CD14-positive monocyte (primary cell): ENCODE data around the gene RIMS1. TPM values are rescaled to one million over a fixed set of nuclear protein-coding genes. Genes with fewer than 3 reads are reported as not detected.

Source experiments
- DNase-seq, 3 donors: peaks; one replicate each; pipeline ENCODE4 v3.0.0-alpha.2; 2011 to 2022
- H2AFZ ChIP-seq: 2 replicates; pipeline ENCODE4 v1.6.0; 2012; ENCODE audit warnings: mild to moderate bottlenecking, low read depth, low read length, inconsistent platforms; ENCODE audit not compliant: insufficient read depth, poor library complexity, severe bottlenecking
- H3K27ac ChIP-seq, 2 donors: 1 replicate in 1 of 2; 2 replicates in 1 of 2; pipeline ENCODE4 v1.5.1; 2012 to 2013; ENCODE audit warnings: low read length in 2 of 2, control low read depth in 1 of 2, inconsistent platforms in 1 of 2, low read depth in 1 of 2, mild to moderate bottlenecking in 1 of 2
- H3K27me3 ChIP-seq, 2 donors: one replicate each; pipeline versions ENCODE4 v1.6.0 to v1.6.1; 2011 to 2013; ENCODE audit warnings: low read length in 2 of 2; ENCODE audit not compliant: control insufficient read depth in 2 of 2, insufficient read depth in 2 of 2
- H3K36me3 ChIP-seq, 2 donors: replicated peaks in 1 of 2; 1 replicate in 1 of 2; 2 replicates in 1 of 2; pipeline versions ENCODE4 v1.5.1 to v1.6.1; 2012 to 2013; ENCODE audit warnings: low read length in 2 of 2, control low read depth in 1 of 2, inconsistent platforms in 1 of 2, mild to moderate bottlenecking in 1 of 2; ENCODE audit not compliant: insufficient read depth in 2 of 2, control insufficient read depth in 1 of 2
- H3K4me1 ChIP-seq, 2 donors: 1 replicate in 1 of 2; 2 replicates in 1 of 2; pipeline versions ENCODE4 v1.5.1 to v1.6.1; 2012 to 2013; ENCODE audit warnings: low read length in 2 of 2, control low read depth in 1 of 2, inconsistent platforms in 1 of 2, mild to moderate bottlenecking in 1 of 2, moderate library complexity in 1 of 2; ENCODE audit not compliant: insufficient read depth in 2 of 2, control insufficient read depth in 1 of 2
- H3K4me2 ChIP-seq: replicated peaks from 2 replicates; pipeline ENCODE3; 2012; ENCODE audit warnings: low read length, moderate library complexity, mild to moderate bottlenecking; ENCODE audit not compliant: poor library complexity, severe bottlenecking; ENCODE audit errors: extremely low read depth
- H3K4me3 ChIP-seq, 3 experiments: fragments of 200-600 bp in 1 of 3; sonication (generic) in 1 of 3; replicated peaks in 1 of 3; 1 replicate in 2 of 3; 2 replicates in 1 of 3; pipeline ENCODE4 v1.5.1; 2011 to 2013; ENCODE audit warnings: low read length in 3 of 3, mild to moderate bottlenecking in 3 of 3, control low read depth in 2 of 3, low read depth in 2 of 3, inconsistent platforms in 1 of 3, moderate library complexity in 1 of 3
- H3K79me2 ChIP-seq: 2 replicates; pipeline ENCODE4 v1.6.0; 2012; ENCODE audit warnings: mild to moderate bottlenecking, control low read depth, inconsistent platforms, low read length, moderate library complexity; ENCODE audit not compliant: insufficient read depth
- H3K9ac ChIP-seq: 2 replicates; pipeline ENCODE4 v1.6.0; 2017; ENCODE audit warnings: low read length, mild to moderate bottlenecking; ENCODE audit not compliant: insufficient read depth, poor library complexity, severe bottlenecking
- H3K9me3 ChIP-seq, 2 donors: replicated peaks in 1 of 2; 1 replicate in 1 of 2; 2 replicates in 1 of 2; pipeline versions ENCODE4 v1.5.1 to v1.6.1; 2012 to 2013; ENCODE audit warnings: low read length in 2 of 2, control low read depth in 1 of 2; ENCODE audit not compliant: control insufficient read depth in 1 of 2, insufficient read depth in 1 of 2
- H4K20me1 ChIP-seq: 2 replicates; pipeline ENCODE4 v1.6.0; 2012; ENCODE audit warnings: mild to moderate bottlenecking, low read length, control low read depth, moderate library complexity; ENCODE audit not compliant: insufficient read depth
- H3K27ac Mint-ChIP-seq, 7 donors: one replicate each; pipeline ENCODE4 v1.8.0; 2020; ENCODE audit warnings: mild to moderate bottlenecking in 7 of 7, mixed read lengths in 7 of 7, moderate library complexity in 6 of 7, inconsistent platforms in 2 of 7
- H3K27me3 Mint-ChIP-seq, 3 donors: one replicate each; pipeline ENCODE4 v1.8.0; 2021 to 2022; ENCODE audit warnings: low read depth in 3 of 3, mild to moderate bottlenecking in 3 of 3, mixed read lengths in 3 of 3, moderate library complexity in 3 of 3, inconsistent platforms in 1 of 3
- H3K36me3 Mint-ChIP-seq, 2 donors: one replicate each; pipeline ENCODE4 v1.8.0; 2020; ENCODE audit warnings: mixed read lengths in 2 of 2, inconsistent platforms in 1 of 2, mild to moderate bottlenecking in 1 of 2
- H3K4me1 Mint-ChIP-seq: one replicate; pipeline ENCODE4 v1.8.0; 2020; ENCODE audit warnings: mild to moderate bottlenecking, mixed read lengths
- H3K4me3 Mint-ChIP-seq, 2 donors: one replicate each; pipeline ENCODE4 v1.8.0; 2020; ENCODE audit warnings: mild to moderate bottlenecking in 2 of 2, mixed read lengths in 2 of 2, moderate library complexity in 1 of 2
- H3K9me3 Mint-ChIP-seq, 7 donors: one replicate each; pipeline ENCODE4 v1.8.0; 2020 to 2022; ENCODE audit warnings: mixed read lengths in 7 of 7, mild to moderate bottlenecking in 6 of 7, moderate library complexity in 6 of 7, inconsistent platforms in 2 of 7
- CTCF ChIP-seq: fragments of 200-600 bp; IDR thresholded peaks from one replicate; pipeline ENCODE4 v1.8.0; 2022; ENCODE audit warnings: antibody characterized with exemption, mild to moderate bottlenecking
- WGBS: methylation state at CpG from one replicate; pipeline ENCODE4 v1.1.5; 2013; ENCODE audit warnings: missing lambda C conversion rate; ENCODE audit not compliant: insufficient coverage; 5-methylcytosine and 5-hydroxymethylcytosine counted together
- intact Hi-C, 2 donors: fragments of 100-400 bp; cut with micrococcal nuclease; formaldehyde crosslinking; loops; one replicate each; pipeline versions ENCODE4 v1.15.0 to v1.15.1; 2023
- polyA plus RNA-seq, 3 donors: library from polyadenylated mRNA; depleted of rRNA in 1 of 3; unstranded in 2 of 3; stranded (reverse) in 1 of 3; fragments of 300-500 nt in 2 of 3; fragments of >200 nt in 1 of 3; fragmentation: Illumina TruSeq in 2 of 3; gene quantifications; 1 replicate in 2 of 3; 2 replicates in 1 of 3; pipeline ENCODE4 v1.2.3, GENCODE V29; 2012 to 2021

The RIMS1 gene
- polyA plus RNA-seq, 3 donors = not detected

DNA sequence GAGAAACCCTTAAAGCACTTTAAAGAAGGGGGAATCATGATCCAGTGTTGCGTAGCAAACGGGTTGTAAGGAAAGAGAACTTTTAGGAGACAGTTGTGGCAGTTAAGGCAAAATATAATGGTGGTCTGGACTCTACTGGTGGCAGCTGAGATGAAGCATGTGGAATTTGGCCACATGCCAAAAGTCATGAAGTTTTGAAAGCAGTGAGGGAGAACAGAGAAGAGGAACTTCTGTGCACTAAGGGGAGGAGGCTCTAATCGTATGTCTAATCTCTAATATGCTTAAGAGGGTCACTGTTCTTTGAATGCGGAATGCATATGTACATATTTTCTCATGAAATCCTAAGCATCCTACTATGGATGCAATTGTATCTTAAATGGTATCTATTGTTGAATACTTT, 91.5 kb downstream of the RIMS1 start:
- Histone ChIP-seq H3K4me3 (no peak overlapping the region), H3K4me1 (no peaks in the 10 kb centered on the region), H4K20me1 (no peaks in the 10 kb centered on the region), H3K9ac (no peak overlapping the region), H3K36me3 (no peaks in the 10 kb centered on the region), H3K27ac (no peak overlapping the region), H3K4me2 (no peak overlapping the region), H2AFZ (no peak overlapping the region), H3K9me3 (no peaks in the 10 kb centered on the region), H3K27me3 (no peaks in the 10 kb centered on the region), H3K79me2 (no peaks in the 10 kb centered on the region)
- no peak overlapping the region for H3K4me3 Mint-ChIP-seq
- peaks cover 0 to 3% (median 0%) of the 10 kb centered on the region in 7 donors for H3K9me3 Mint-ChIP-seq
- WGBS = 78% methylated on average over 2 of the region's 4 CpGs
- peaks cover 0 to 2% (median 0%) of the 10 kb centered on the region in 3 donors for H3K27me3 Mint-ChIP-seq
- no peaks in the 10 kb centered on the region for H3K36me3 Mint-ChIP-seq
- intact Hi-C loops = no loop called here
- no peak overlapping the region for H3K27ac Mint-ChIP-seq
- no peak for TF ChIP-seq CTCF
- DNase-seq = no peak
- no peaks in the 10 kb centered on the region for H3K4me1 Mint-ChIP-seq

- intact Hi-C loops = no loop called here
- peaks cover 0 to 4% (median 0%) of the 10 kb centered on the region in 3 donors for H3K27me3 Mint-ChIP-seq
- no peak for TF ChIP-seq CTCF
These were observed 93.6 kb downstream of the RIMS1 start for GRCh38 chr6:71979911-71980310.

More at GRCh38 chr6:71979911-71980310, 93.6 kb downstream of the RIMS1 start:
- no peaks in the 10 kb centered on the region for H3K9me3 Mint-ChIP-seq
- no peaks in the 10 kb centered on the region for H3K9me3 ChIP-seq
- H3K27me3 ChIP-seq = no peaks in the 10 kb centered on the region
- 90% methylated on average over 2 of the region's 2 CpGs for WGBS
- H3K27ac Mint-ChIP-seq = no peak overlapping the region
- H3K4me1 ChIP-seq = no peaks in the 10 kb centered on the region
- no peak overlapping the region for H3K4me3 Mint-ChIP-seq
- no peaks in the 10 kb centered on the region for H3K36me3 Mint-ChIP-seq
- no peak overlapping the region for H3K4me3 ChIP-seq
- H3K4me1 Mint-ChIP-seq = no peaks in the 10 kb centered on the region
- no peaks in the 10 kb centered on the region for H3K79me2 ChIP-seq
- no peaks in the 10 kb centered on the region for H3K36me3 ChIP-seq
- no peak overlapping the region for H2AFZ ChIP-seq
- no peak overlapping the region for H3K27ac ChIP-seq
- H4K20me1 ChIP-seq = no peaks in the 10 kb centered on the region
- H3K4me2 ChIP-seq = no peak overlapping the region
- no peak overlapping the region for H3K9ac ChIP-seq
- no peak for DNase-seq
